Stimulated activated CD4-positive, alpha-beta T cell treated with anti-CD3 and anti-CD28 coated beads, TNF-alpha, amount 100 ng/mL, for 4 hours (primary cell): ENCODE data around the gene CTIF.
A peak's percentile ranks its signal among the peaks of the same experiment; 100 is the strongest.

ENCODE experiments used
- DNase-seq, 3 experiments: peaks; one replicate each; pipeline ENCODE4 v3.0.0-alpha.2; 2020; ENCODE audit warnings: low read depth in 3 of 3

CTIF gene

DNA sequence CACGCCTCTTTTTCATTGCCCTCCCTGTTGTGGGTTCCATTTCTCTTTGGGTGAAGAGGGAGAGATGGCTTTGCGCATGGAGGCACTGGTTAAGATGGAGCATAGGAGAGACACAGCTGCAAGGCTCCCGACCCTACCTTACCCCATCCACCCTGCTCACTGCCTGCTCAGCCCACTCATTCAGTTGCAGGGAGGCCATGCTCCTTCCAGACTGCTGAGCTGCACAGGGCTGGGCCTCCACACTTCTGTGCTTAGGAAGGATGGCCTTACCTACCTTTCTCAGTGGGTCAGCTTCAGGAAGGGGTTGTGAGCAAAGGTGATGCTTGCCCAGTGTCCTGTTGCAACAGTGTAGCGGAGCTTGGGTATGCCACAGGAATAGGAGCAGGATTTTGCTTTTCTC lies 127.8 kb downstream of the CTIF start:
- DNase-seq, result no peak

DNA sequence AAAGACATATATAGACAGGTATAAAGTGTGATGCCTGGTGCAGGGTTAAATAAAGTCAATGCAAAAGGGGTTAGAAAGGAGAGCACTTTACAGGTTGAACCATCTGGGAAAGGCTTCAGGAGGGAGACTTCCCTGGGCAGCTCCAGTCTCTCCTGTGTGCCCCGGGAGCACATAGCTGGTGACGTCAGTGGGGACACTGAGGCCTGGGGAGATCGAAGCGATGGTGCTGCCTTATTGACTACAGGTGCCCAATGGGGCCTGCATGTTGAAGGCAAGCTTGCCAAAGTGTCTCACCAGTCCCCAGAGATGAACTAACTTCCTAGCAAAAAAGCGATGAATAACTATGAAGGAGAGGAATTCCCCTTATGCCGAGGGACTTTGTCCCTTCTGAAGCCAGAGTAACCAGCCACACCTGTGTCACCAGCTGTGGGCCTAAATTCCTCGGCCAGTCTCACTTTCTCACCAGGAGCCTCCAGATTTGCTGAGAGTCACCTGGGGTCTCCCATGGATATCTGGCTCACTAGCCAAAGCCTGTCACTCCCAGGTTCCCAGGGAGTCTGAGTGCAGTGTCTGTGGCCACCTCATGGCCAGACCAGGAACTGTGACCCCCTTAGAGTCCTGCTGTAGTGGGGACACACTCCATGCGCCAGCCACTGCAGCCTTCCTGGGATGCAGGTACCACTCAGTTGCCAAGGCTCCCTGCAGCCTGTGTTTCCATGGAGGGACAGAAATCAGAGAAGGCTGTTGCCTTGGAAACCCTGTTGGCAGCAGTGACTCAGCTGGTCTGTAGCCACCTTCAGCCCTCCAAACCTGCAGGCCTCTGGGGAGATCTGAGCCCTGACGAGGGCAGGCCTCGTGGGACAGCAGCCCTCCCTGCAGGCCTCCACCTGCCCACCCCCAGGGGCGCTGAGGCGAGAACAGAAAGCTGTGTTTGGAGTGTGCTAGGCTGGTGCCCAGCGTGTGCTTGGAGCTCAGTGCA lies 128.7 kb downstream of the CTIF start:
- no peak for DNase-seq

DNA sequence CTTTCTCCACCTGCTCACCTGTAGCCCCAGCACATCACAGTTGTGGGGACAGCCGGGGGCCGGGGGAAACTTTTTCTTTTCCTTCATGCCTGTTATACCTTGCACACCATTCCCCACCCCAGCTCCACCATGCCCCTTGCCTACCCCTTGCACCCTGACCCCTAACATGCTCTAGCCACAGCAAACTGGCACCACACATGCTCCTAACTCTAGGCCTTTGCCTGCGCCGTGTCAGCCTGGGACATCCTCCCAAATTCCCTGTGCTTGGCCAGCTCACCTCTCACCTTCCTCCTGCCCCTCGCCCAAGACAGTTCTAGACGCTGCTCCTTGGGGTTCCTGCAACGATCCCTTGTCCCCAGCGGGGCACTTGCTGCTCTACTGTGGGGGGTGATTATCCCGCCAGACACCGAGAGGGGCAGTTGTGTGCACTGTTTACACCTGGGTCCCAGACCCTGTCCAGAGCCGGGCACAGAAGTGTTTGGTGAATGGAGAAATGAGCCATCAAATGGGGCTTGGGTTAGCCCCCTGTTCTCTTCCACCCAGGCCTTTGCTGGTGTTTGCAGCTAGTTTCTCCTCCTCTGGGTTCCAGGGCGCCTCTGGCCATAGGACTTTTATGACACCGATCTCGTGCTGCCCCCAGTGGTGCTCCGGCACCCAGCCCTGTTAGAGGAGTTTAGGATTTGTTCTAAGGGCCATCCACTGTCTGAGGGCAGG lies 129.8 kb downstream of the CTIF start:
- DNase-seq, result no peak

DNA sequence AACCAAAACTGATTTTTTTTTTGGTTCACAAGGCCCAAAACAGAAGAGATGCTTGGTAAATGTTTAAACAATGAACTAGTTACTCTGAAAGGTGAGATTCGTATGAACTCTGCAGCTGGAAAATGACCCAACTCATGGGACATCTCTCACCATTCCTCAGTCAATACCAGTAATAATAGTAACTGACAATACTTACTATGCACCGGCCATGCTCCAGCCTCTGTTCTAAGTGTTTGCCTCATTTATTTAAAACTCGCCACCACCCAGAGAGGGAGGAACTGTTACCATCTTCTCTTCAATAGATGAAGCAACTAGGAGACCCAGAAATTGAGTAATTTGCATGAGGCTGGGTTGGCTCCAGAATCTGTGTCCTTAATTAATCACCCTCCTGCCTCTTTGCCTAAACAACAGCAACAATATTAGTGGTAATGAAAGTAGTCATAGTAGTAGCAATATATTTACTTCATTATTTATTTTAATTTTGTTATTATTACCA lies 130.4 kb downstream of the CTIF start:
- no peak for DNase-seq

DNA sequence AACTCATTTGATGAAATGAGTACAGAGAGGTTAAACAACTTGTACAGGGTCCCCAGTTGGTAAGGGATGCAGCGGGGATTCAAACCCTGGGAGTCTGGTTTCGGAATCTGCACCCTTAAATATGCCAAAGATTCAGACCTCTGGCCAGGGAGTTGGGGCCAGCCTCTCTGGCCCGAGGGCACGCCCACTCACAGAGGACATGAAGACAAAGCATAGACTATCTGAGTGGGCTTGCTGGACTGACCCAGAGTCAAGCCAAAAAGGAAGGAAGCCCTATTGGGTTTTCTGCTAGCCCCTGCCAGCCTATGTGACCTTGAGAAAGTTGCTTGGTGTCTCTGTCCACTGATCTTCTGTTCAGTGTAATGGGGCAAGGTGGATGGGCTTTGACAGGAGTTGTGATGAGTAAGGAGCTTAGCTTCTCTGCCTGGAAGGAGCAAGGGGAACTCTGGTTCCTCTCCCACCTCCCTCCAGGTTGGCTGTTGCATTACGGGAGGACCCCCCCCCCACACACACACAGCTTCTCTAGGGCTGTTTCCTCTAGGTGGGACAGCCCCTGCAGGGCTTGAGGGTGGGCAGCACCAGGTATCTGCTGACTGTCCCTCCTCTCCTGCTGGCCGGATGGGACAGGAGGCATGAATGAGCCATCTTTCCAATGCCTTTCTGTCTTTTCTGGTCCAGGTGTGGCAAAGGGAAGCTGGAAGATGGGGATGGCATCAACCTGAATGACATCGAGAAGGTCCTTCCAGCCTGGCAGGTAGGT lies 131.3 kb downstream of the CTIF start:
- DNase-seq, result no peak

DNA sequence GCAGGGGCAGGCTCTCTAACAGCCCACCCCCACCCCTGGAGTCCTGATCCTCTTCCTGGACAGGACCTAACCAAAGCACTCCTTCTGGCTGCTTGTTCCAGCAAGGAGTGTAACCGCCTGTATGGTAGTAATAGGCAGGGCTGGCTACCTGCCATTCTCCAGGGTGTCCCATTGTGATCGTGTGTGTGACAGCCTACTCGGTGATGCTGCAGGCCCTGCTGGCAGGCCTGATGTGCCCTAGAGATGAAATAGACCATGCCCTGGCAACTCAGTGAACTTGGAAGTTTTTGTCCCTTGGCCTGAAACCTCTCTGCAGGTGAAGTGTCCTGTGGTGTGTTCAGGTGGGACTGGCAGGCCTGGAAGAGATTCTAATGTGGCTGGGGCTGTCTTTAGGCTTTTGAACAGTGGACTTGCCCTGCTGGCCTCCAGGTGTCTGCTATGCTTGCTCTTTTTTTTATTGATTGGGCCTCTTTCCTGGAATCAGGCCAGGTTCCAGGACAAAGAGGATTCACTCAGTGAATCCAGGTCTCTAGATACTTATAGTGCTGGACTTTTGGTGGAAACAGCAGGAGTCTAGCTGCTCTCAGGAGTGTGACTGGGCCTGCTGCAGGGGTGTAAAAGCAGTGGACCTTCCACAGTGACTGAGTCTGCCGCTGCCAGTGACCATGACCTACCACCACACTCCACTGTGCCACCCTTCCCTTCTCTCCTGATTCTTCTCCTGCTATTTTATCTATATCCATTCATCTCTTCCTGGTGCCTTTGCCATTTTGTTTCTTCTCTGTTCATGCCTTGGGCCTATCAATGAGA lies 132.1 kb downstream of the CTIF start:
- no peak for DNase-seq

DNA sequence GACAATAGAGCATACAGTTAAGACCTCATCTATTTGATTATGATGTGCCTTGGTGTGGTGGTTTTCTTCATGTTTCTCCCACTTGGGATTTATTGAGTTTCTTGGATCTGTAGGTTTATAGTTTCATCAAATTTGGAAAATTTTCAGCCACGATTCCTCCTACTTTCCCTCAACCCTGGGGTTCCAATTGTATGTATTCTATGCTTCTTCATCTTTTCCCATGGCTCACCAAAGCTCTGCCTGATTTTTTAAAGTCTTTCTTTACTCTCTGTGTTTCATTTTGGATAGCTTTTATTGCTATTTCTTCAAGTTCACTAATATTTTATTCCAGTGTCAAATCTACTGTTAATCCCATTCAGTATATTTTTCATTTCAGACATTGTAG lies 132.7 kb downstream of the CTIF start:
- DNase-seq, result no peak

DNA sequence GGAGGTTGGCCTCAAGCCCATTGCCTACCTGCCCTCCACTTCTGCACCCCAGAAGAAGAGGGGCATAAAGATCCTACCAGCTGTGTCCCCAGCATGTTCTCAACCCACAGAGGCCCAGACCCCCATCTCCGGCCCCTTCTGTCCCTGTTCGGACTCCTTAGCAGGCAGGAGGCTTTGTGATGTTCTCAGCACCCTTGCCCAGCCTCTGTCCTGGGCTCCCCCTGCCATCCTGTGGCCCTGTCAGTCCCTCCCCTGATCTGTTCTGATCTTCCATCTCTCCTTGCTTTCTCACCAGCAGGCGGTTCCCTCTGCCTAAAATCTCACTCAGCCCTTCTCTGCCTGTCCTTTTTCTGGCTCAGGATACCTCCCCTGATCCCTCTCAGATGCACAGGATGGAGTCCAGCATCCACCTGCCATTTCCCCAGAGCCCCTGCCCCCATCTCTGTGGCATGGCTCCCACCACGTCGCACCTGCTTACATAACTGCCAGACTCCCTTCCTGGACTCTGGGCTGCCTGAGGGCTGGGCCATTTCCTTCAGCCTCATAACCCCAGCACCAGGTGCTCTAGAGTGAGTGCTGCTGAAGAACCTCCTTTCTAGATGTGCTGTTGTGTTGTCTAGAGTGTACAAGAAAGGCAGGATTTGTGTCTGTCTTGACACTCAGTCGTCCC lies 134.0 kb downstream of the CTIF start:
- no peak for DNase-seq

DNA sequence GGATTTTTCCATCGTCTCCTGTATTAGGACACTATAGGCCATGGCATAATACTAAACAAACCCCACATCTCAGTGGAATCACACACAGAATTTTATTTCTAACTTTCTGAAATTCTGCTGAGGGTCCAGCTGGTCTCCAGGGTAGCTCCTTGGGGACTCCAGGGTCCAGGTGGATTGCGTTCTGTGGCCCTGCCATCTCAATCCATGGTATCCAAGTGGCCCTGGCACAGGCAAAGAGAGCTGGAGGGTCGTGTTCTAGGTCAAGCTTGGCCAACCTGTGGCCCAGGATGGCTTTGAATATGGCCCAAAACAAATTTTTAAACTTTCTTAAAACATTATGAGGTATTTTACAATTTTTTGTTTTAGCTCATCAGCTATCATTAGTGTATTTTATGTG lies 134.6 kb downstream of the CTIF start:
- no peak for DNase-seq

DNA sequence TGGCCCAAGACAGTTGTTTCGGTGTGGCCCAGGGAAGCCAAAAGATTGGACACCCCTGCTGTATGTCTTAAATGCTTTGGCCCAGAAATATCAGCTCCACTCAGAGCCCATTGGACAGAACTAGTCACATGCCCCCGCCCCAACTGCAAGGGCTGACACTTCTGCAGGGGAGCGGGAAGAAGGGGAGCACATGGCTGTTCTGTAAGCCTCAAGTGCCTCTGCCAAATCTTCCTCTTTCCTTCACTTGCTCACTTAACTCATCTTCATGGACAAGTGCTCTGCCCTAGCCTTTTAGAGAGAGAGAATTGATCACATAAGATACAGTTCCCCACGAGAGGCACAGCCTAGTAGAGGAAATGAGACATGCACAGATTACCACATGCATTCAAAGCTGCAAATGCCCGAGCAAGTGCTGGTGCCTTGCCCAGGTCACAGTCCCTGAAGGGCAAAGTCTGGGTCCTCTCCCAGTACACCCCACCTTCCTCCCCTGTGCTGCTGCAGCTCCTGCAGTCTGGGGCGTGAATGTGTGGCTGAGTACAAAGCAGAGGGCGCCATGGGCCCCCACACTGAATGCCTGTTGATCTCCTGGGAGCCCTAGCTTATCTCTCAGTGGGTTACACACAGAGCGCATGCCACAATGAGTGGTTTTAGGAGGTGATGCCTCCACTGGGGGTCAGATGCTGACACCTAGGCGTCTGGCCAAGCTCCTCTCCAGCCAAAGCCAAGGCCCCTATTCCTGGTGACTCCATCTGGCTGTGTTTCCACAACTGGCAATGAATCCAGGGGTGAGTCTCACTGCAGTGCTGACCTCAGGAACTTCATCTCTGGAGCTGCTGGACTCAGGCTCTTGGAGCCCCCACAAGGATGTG lies 135.3 kb downstream of the CTIF start:
- DNase-seq, result no peak

DNA sequence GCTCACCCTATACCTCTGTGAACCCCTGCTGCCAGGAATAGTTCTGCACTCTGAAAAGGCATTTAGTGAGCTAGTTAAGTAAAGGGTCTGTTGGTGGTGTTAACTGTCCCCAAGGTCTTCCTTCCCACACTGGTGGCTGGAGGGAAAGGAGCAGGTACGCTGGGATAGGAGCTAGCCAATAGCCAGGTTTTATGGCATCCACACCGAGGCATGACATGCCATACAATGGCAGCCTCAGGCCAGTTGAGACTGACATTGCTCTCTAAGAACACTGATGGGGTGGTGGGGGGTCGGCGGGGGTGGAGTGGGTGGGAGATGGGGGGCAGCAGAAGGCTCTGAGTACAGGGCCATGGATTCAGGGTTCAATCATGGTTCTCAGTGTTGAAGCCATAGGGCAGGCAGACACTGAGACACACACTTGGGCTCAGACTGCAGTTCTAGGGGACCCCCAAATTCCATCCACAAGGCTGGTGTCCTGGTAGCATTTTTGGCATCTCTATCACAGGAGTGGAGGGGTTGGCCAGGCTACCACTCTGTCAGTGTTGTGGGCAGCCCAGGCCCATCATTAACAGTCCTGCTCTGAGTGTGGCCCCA lies 136.0 kb downstream of the CTIF start:
- no peak for DNase-seq

DNA sequence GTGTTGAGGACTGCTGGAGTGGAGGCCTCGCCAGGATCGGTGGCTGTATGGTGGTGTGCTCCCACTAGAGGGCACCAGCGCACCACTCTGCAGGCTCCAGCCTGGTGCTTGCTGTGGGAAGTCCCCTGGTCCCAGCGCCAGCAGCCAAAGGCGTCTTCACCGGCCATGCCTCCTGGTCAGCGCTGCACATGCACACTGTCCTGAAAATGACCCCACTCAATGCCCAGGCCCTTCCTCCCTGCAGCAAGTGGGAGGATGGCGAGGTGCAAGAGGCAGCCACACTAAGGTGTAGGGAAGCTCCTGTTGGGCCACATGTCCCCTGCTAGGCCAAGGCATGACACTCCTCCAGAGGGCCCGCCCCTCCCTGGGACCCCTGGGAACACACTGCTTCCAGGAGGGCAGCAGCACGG lies 136.5 kb downstream of the CTIF start:
- DNase-seq, result peak; percentile 67

DNA sequence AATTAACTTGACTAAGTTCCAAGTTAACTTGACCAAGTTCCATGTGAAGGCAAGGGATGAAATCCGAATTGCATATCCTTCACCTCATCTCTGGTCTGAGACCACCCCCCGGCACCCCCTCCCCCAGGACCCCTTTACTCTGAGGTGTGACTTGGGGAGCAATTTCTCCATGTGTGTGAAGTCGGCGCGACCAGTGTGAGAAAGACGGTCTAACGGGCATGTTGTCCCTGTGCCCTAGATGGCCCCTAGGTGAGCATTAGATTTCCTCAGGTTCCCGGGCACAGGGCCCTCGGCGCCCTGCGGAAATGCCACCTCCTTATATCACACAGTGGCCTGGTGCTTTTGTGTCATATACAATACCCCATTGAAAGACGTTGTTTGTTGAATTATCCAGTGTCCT lies 137.1 kb downstream of the CTIF start:
- DNase-seq, result no peak

DNA sequence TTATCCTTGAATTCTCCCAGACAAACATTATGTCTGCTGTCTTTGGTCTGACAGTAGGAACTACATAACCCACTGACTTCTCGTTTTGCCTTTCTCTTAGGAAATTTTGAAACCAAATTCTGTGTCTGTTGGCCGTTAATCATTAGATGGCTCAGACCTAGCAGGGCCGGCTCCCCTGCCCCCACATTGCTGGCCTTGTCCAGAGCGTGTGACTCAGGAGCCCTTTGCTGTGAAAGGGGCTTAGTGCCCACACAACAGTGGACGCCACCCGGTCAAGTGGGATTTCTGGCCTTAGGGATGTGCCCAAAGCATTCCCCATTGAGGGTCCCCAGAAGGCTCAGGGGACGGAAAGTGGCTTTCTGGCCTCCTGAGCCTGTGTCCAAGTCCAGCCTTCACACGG lies 137.5 kb downstream of the CTIF start:
- no peak for DNase-seq

DNA sequence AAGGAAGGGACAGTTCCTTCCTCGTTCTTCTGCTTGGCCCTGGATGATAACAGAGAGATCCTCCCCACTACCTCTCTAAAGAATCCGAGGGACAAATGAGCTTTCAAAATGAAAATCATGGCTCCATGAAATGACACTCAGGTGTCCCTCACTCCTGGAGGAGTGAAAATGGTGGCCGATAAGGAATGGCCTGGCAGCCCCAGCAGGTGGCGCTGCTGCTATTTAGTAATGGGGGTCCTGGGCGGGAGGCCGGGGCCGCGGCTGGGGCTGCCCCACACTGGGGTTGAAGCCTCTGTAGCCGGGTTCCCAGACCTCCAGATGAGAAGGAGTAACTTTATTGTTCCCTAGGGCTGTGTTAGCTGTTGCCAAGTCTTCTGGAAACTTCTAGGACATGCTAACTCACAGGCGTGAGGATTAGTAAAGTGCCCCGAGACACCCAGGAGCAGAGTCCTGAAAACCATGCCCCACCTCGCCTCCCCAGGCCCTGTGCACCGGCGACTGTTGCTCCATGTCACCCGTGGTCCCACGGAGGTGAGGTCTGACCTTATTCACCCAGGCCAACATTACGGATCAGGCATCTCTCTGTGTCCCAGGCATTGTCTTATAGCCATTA lies 138.0 kb downstream of the CTIF start:
- peak; percentile 31 to 48 (median 33) for DNase-seq

DNA sequence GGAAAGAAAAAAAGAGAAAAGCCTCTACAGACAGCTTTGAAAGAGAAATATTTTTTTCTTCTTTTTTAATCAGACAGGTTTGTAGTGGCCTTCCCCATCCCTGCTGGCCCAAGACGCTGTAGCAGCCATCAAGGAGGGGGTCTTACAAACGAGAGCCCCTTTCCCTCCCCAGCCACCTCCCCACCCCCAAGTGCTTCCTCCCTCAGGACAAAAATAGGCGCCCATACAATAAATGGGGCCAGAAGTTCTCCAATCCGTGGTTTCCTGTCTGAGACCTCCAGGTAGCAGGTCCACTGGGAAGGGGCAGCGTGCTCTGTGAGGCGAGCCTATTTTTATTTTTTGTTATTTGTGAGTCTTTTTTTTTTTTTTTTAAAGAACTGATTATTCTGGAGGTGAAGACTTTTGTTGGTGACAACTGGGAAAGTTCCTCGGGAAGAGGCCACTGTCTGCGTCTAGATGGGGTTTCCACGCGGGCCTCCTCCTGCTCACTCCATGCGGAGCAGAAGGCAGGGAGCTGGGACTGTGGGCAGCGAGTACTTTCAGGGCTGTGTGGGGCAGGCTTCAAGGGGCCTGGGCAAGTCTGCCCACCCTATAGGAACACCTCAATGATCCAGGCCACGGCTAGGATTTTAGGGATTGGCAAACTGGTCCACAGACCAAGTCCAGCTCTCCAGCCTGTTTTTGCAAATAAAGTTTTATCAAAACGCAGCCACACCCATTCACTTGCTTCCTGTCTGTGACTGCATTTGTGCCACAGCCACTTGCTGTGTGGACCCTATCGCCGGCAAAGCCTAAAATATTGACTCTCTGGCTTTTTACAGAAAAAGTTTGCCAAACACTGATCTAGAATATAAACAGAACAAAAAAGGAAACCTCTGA lies 139.6 kb downstream of the CTIF start:
- no peak for DNase-seq

DNA sequence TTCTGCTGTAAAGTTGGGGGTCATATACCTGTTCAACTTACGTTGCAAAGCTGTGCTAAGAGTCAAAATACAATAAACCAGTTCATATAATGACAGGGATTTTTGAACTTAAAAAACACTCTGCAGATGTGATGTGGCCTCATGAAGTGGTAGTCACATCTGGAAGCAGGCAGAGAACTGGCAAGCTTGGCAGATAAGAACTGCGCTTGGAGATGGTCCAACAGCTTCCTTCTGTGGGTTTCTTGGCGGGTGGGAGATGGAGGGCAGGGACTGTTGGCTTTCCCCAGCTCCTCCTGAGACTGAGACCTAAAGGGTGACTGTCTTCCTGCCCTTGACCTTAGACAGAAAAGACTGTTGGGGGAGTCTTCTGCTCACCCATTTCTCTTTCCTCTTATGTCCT lies 140.4 kb downstream of the CTIF start:
- no peak for DNase-seq
